Putamen (tissue), 1 donor: ENCODE measurements around the gene UNC80.

Source experiments
- DNase-seq: peaks from one replicate; pipeline ENCODE4 v3.0.0-alpha.2; 2016; ENCODE audit warnings: low spot score

The UNC80 gene

GRCh38 chr2:209908511-209908910 lies 136.9 kb downstream of the UNC80 start:
- no peak for DNase-seq

- DNase-seq = no peak
These were observed 139.9 kb downstream of the UNC80 start for GRCh38 chr2:209911486-209911885.

- DNase-seq = no peak
These were observed 142.2 kb downstream of the UNC80 start for GRCh38 chr2:209913786-209914345.

- peak; percentile 58 for DNase-seq
These were observed 145.6 kb downstream of the UNC80 start for GRCh38 chr2:209917154-209917771.

- DNase-seq = no peak
These were observed 146.6 kb downstream of the UNC80 start for GRCh38 chr2:209918251-209918650.

GRCh38 chr2:209922116-209922515 lies 150.5 kb downstream of the UNC80 start:
- no peak for DNase-seq

- DNase-seq = peak; percentile 25
These were observed 157.7 kb downstream of the UNC80 start for GRCh38 chr2:209929369-209929768.

GRCh38 chr2:209933499-209934483 lies 162.2 kb downstream of the UNC80 start:
- DNase-seq = peak; percentile 91

GRCh38 chr2:209936106-209936666 lies 164.6 kb downstream of the UNC80 start:
- DNase-seq = no peak

GRCh38 chr2:209937893-209938292 lies 166.3 kb downstream of the UNC80 start:
- DNase-seq = no peak

GRCh38 chr2:209938906-209939305 lies 167.3 kb downstream of the UNC80 start:
- no peak for DNase-seq

- no peak for DNase-seq
These were observed 169.3 kb downstream of the UNC80 start for GRCh38 chr2:209940936-209941335.

- DNase-seq = no peak
These were observed 170.8 kb downstream of the UNC80 start for GRCh38 chr2:209942426-209942825.

- no peak for DNase-seq
These were observed 171.4 kb downstream of the UNC80 start for GRCh38 chr2:209942936-209943605.

- no peak for DNase-seq
These were observed 172.1 kb downstream of the UNC80 start for GRCh38 chr2:209943776-209944175.

- DNase-seq = no peak
These were observed 174.9 kb downstream of the UNC80 start for GRCh38 chr2:209946539-209946938.

GRCh38 chr2:209956271-209956670 lies 184.6 kb downstream of the UNC80 start:
- no peak for DNase-seq

GRCh38 chr2:209958016-209958415 lies 186.4 kb downstream of the UNC80 start:
- no peak for DNase-seq

GRCh38 chr2:209960045-209960444 lies 188.4 kb downstream of the UNC80 start:
- no peak for DNase-seq

- DNase-seq = peak; percentile 39
These were observed 189.3 kb downstream of the UNC80 start for GRCh38 chr2:209960676-209961630.

- no peak for DNase-seq
These were observed 194.1 kb downstream of the UNC80 start for GRCh38 chr2:209965723-209966122.
